Measurements from ENCODE around the gene LRRK1.
A peak's percentile ranks its signal among the peaks of the same experiment; 100 is the strongest.
"Not testable (repeated sequence)": the region's sequence is repeated elsewhere in the genome, so short reads cannot be mapped to it uniquely, and the experiment has no call there.

Gene LRRK1

GRCh38 chr15:101060576-101061551 lies 141.7 kb downstream of the LRRK1 start:
- DNase-seq = no peak

GRCh38 chr15:101062063-101062462 lies 142.9 kb downstream of the LRRK1 start:
- no peak for DNase-seq

- no peak for DNase-seq
These were observed 143.5 kb downstream of the LRRK1 start for GRCh38 chr15:101062471-101063171.

- no peak for DNase-seq
These were observed 144.1 kb downstream of the LRRK1 start for GRCh38 chr15:101063212-101063611.

- no peak for DNase-seq
These were observed 145.0 kb downstream of the LRRK1 start for GRCh38 chr15:101063891-101064794.

GRCh38 chr15:101064795-101065569 lies 145.8 kb downstream of the LRRK1 start:
- DNase-seq = no peak

GRCh38 chr15:101065570-101066221 lies 146.5 kb downstream of the LRRK1 start:
- DNase-seq = no peak

GRCh38 chr15:101066501-101067408 lies 147.6 kb downstream of the LRRK1 start:
- no peak for DNase-seq

- DNase-seq = no peak
These were observed 148.7 kb downstream of the LRRK1 start for GRCh38 chr15:101067660-101068522.

- no peak for DNase-seq
These were observed 149.4 kb downstream of the LRRK1 start for GRCh38 chr15:101068523-101068960.

GRCh38 chr15:101068961-101069653 lies 149.9 kb downstream of the LRRK1 start:
- DNase-seq = no peak

- DNase-seq = no peak
These were observed 150.5 kb downstream of the LRRK1 start for GRCh38 chr15:101069654-101069973.

- DNase-seq = no peak
These were observed 150.9 kb downstream of the LRRK1 start for GRCh38 chr15:101070024-101070423.

GRCh38 chr15:101070502-101071273 lies 151.5 kb downstream of the LRRK1 start:
- peak; percentile 19 for DNase-seq

GRCh38 chr15:101071651-101072050 lies 152.5 kb downstream of the LRRK1 start:
- DNase-seq = no peak

GRCh38 chr15:101072235-101072634 lies 153.1 kb downstream of the LRRK1 start:
- not testable (repeated sequence) for DNase-seq

- not testable (repeated sequence) for DNase-seq
These were observed 158.9 kb downstream of the LRRK1 start for GRCh38 chr15:101077806-101078668.

Data from activated CD4-positive, alpha-beta T cell treated with anti-CD3 and anti-CD28 coated beads, Interleukin-2, amount 50 U/mL, for 16 hours (primary cell).